NB4 (cell line): ENCODE results near the gene TMEM253.

ENCODE experiments used
- CTCF ChIP-seq: IDR thresholded peaks from one replicate; pipeline ENCODE4 v1.5.1; 2012; ENCODE audit warnings: low read depth, low read length
- MAX ChIP-seq: IDR thresholded peaks from 2 replicates; pipeline ENCODE4 v1.6.1; 2011; ENCODE audit warnings: low read depth, low read length

- TF ChIP-seq CTCF: no peak
- no peak for TF ChIP-seq MAX
These were observed 11.0 kb upstream of the TMEM253 start for GRCh38 chr14:21089877-21090193.
